Subcutaneous abdominal adipose tissue (tissue), 5 donors: ENCODE measurements around the gene MKLN1.
A peak's percentile ranks its signal among the peaks of the same experiment; 100 is the strongest.

ENCODE experiments used
- H3K27ac ChIP-seq: one replicate; pipeline ENCODE4 v1.7.0; 2013; ENCODE audit warnings: low read depth, mild to moderate bottlenecking, inconsistent platforms, low read length, moderate library complexity
- H3K27me3 ChIP-seq, 5 donors: one replicate each; pipeline ENCODE4 v1.7.0; 2013; ENCODE audit warnings: low read length in 5 of 5, inconsistent platforms in 1 of 5; ENCODE audit not compliant: control insufficient read depth in 5 of 5, insufficient read depth in 4 of 5
- H3K36me3 ChIP-seq, 5 donors: one replicate each; pipeline ENCODE4 v1.7.0; 2013; ENCODE audit warnings: low read length in 5 of 5; ENCODE audit not compliant: control insufficient read depth in 5 of 5, insufficient read depth in 5 of 5
- H3K4me1 ChIP-seq, 5 donors: one replicate each; pipeline ENCODE4 v1.7.0; 2013; ENCODE audit warnings: low read length in 5 of 5, mild to moderate bottlenecking in 3 of 5, moderate library complexity in 1 of 5; ENCODE audit not compliant: control insufficient read depth in 5 of 5, insufficient read depth in 5 of 5
- H3K4me3 ChIP-seq, 5 donors: one replicate each; pipeline ENCODE4 v1.7.0; 2013; ENCODE audit warnings: low read length in 5 of 5, low read depth in 1 of 5
- H3K9ac ChIP-seq, 5 donors: one replicate each; pipeline ENCODE4 v1.7.0; 2013; ENCODE audit warnings: low read length in 5 of 5, mild to moderate bottlenecking in 4 of 5, moderate library complexity in 3 of 5
- H3K9me3 ChIP-seq, 5 donors: one replicate each; pipeline ENCODE4 v1.7.0; 2013; ENCODE audit warnings: low read length in 5 of 5; ENCODE audit not compliant: control insufficient read depth in 5 of 5
- donor health status: healthy.
- donor health status: healthy.
- donor health status: healthy.
- donor health status: healthy.
- donor health status: healthy.

Gene MKLN1

DNA sequence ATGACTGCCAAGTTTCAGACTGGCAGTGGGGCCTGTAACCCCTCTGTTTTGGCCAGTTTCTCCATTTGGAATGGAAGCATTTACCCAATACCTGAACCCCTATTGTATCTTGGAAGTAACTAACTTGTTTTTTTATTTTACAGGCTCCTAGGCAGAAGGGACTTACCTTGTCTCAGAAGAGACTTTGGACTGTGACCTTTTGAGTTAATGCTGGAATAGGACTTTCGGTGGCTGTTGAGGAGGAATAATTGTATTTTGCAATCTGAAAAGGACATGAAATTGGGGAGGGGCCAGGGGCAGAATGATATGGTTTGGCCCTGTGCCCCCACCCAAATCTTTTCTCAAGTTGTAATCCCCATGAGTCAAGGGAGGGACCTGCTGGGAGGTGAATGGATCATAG, 20.0 kb upstream of the MKLN1 start:
- Histone ChIP-seq H3K27ac (no peak overlapping the region), H3K4me3 (no peak overlapping the region), H3K27me3 (no peaks in the 10 kb centered on the region), H3K36me3 (peaks cover 0 to 3% (median 0%) of the 10 kb centered on the region in 5 donors), H3K9me3 (peaks cover 0 to 8% (median 0%) of the 10 kb centered on the region in 5 donors), H3K4me1 (no peaks in the 10 kb centered on the region), H3K9ac (no peak overlapping the region)

DNA sequence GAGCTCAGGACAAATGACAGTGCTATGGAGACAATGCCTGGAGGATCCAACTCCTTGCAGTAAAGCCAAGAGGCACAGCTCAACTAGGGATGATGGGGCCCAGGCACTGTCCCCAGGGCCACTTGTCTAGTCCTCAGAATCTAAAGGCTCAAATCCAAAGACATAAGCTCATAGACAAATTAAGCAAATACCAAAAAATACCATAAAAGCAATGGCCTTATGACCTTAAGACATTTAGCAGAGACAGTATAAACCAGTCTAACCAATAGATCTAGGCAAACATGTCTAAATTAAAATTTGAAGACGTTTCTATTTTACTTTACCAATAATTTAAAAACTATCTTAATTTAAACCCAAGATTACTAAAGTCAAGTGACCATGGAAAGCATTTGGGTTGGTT, 14.8 kb upstream of the MKLN1 start:
- H3K9me3 ChIP-seq = no peaks in the 10 kb centered on the region
- H3K4me1 ChIP-seq = no peaks in the 10 kb centered on the region
- H3K4me3 ChIP-seq = no peak overlapping the region
- H3K36me3 ChIP-seq = peaks cover 0 to 3% (median 0%) of the 10 kb centered on the region in 5 donors
- no peak overlapping the region for H3K9ac ChIP-seq
- no peak overlapping the region for H3K27ac ChIP-seq
- no peaks in the 10 kb centered on the region for H3K27me3 ChIP-seq

DNA sequence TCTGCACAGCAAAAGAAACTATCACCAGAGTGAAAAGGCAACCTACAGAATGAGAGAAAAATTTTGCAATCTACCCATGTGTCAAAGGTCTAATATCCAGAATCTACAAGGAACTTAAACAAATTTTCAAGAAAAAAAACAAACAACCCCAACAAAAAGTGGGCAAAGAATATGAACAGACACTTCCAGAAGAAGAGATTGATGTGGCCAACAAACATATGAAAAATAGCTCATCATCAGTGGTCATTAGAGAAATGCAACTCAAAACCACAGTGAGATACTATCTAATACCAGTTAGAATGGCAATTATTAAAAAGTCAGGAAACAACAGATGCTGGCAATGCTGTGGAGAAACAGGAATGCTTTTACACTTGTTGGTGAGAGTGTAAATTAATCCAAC, 7.1 kb upstream of the MKLN1 start:
- Histone ChIP-seq H3K4me1 (peaks cover 0 to 3% (median 0%) of the 10 kb centered on the region in 5 donors), H3K9me3 (no peaks in the 10 kb centered on the region), H3K4me3 (no peak overlapping the region), H3K27ac (no peak overlapping the region), H3K27me3 (no peaks in the 10 kb centered on the region), H3K9ac (no peak overlapping the region), H3K36me3 (no peaks in the 10 kb centered on the region)

DNA sequence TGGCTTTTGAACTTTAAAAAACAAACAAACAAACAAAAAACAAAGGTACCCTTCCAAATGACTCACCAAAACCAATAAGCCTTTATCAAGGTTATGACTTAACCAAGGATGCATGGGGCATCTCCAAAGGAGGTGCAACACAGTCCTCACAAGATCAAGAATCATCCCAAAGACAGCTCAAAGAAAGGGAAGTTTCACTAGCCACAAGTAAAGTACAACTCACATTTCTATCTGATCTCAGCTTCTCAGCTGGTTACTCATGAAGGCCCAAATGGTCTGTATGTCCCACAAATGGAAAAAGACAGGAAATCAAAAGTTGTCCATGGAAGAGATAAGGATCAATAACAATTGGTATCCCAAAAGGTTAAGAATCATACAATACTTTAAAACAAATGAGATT, 6.0 kb upstream of the MKLN1 start:
- no peak overlapping the region for H3K4me3 ChIP-seq
- no peaks in the 10 kb centered on the region for H3K36me3 ChIP-seq
- H3K9ac ChIP-seq = no peak overlapping the region
- peaks cover 0 to 4% (median under 1%) of the 10 kb centered on the region in 5 donors for H3K4me1 ChIP-seq
- no peaks in the 10 kb centered on the region for H3K9me3 ChIP-seq
- H3K27me3 ChIP-seq = no peaks in the 10 kb centered on the region
- no peak overlapping the region for H3K27ac ChIP-seq

DNA sequence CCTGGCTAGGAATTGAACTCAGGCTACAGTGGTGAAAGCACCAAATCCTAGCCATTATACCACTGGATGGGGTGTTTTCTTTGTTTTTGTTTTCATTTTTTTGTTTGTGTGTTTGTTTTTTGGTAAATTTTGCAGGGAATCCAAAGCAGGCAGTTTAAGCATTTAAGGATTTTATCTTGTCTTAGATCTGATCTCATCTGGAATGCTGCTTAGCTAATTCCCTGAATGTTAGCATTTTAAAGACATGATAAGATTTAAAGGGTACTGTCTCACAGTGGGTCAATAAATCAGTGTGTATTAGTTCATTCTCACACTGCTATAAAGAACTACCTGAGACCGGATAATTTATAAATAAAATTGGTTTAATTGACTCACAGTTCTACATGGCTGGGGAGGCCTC, 5.6 kb upstream of the MKLN1 start:
- no peak overlapping the region for H3K27ac ChIP-seq

DNA sequence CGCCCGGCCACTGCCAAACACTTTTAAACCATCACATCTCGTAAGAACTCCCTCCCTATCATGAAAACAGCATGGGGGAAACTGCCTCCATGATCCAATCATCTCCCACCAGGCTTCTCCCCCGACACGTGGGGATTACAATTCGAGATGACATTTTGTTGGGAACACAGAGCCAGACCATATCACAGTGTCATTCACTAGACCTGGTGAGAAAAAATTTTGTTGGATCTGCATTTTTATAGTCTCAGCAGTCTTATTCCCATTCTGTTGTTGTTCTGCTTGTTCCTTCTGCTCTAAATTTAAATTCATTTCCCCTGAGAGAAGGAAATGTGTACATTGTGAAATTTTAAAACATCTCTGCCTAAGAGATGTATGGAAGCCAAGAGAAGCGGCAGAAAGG, 4.8 kb upstream of the MKLN1 start:
- Histone ChIP-seq H3K27ac (no peak overlapping the region), H3K9me3 (no peaks in the 10 kb centered on the region), H3K4me1 (peaks cover 0 to 10% (median 7%) of the 10 kb centered on the region in 5 donors), H3K4me3 (no peak overlapping the region), H3K9ac (no peak overlapping the region), H3K27me3 (no peaks in the 10 kb centered on the region), H3K36me3 (no peaks in the 10 kb centered on the region)

More for the DNA sequence above, 5.6 kb upstream of the MKLN1 start:
- Histone ChIP-seq H3K9ac (no peak overlapping the region), H3K4me3 (no peak overlapping the region), H3K27me3 (no peaks in the 10 kb centered on the region), H3K36me3 (no peaks in the 10 kb centered on the region), H3K4me1 (peaks cover 0 to 8% (median 5%) of the 10 kb centered on the region in 5 donors), H3K9me3 (no peaks in the 10 kb centered on the region)

DNA sequence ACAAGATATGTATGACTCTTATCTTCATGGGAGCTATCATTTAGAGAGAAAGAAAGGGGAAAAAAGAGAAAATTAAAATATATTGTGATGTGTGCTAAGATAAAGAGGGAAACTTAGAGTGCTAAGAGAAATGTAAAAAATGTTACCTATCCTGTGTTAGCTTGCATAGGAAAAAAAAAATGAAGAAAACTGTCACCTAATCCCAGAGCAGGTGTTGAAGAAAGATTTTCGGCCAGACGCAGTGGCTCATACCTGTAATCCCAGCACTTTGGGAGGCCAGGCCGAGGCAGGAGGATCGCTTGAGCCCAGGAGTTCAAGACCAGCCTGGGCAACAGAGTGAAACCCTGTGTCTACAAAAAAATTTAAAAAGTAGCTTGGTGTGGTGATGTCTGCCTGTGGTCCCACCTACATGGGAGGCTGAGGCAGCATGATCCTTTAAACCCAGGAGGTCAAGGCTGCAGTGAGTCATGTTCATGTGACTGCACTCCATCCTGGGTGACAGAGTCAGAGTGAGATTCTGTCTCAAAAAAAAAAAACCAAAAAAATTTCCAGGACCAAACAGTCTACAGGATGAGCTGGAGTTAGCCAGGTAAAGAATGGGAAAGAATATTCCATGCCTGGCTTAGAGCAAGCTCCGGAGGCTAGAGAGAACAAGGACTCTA, 2.4 kb upstream of the MKLN1 start:
- Histone ChIP-seq H3K27ac (no peak overlapping the region), H3K4me1 (peaks cover 0 to 28% (median 23%) of the 10 kb centered on the region in 5 donors), H3K9me3 (no peaks in the 10 kb centered on the region), H3K27me3 (no peaks in the 10 kb centered on the region), H3K36me3 (no peaks in the 10 kb centered on the region), H3K4me3 (no peak overlapping the region), H3K9ac (no peak overlapping the region)

DNA sequence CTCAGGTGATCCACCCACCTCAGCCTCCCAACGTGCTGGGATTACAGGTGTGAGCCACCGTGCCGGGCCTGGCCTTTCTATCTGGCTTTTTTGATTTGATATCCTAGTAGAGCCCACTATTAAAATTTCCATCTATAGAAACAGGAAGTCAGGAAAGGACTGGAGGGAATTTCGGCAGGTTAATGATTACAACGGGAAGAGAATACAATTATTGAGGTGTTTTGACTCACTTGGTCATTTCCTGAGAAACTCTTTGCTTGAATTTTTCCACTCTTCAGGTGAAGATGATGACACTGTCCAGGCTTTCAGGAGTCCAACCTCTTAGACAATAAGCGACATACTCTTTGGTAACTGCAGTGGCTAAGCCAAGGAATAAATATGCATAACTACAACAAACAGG, 1.1 kb upstream of the MKLN1 start:
- H3K9me3 ChIP-seq = no peaks in the 10 kb centered on the region

DNA sequence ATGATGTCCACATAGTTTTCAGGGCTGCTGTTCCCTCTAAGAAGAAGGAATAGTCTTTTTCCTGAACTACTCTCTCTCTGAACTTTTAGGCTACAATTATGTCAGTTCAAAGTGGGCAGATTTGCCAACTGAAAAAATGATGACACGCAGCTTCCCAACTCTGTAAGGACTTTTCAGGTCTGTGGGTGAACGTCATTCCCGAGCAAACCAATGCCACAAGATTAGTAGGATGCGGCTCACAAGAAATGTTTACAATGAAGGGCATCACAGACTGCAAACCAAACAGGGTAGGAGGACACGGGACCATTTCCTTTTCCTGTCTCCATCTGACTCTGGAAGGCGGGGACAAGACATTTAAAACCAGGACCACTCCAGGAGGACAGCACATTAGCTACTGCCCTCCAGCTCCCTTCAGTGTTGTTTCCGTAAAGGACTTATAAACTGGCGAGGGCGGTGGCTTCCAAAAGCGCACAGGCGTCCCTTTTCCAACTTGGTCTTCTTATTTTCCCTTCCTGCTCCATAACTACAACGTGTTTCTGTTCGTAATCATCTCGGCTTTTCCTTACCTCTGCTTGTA, 539 bp upstream of the MKLN1 start:
- Histone ChIP-seq H3K36me3 (no peaks in the 10 kb centered on the region), H3K27ac (peak overlapping the region; percentile 99), H3K9me3 (no peaks in the 10 kb centered on the region), H3K4me1 (peaks cover 0 to 35% (median 27%) of the 10 kb centered on the region in 5 donors), H3K9ac (peak overlapping the region; percentile 95 to 100 (median 99)), H3K27me3 (no peaks in the 10 kb centered on the region), H3K4me3 (peak overlapping the region; percentile 86 to 98 (median 93))

More for the DNA sequence above, 1.1 kb upstream of the MKLN1 start:
- Histone ChIP-seq H3K27ac (peak overlapping the region; percentile 99), H3K27me3 (no peaks in the 10 kb centered on the region), H3K36me3 (no peaks in the 10 kb centered on the region), H3K4me1 (peaks cover 0 to 35% (median 27%) of the 10 kb centered on the region in 5 donors), H3K9ac (peak overlapping the region in 3 of 5 donors; percentile 99 to 100 (median 99)), H3K4me3 (peak overlapping the region in 4 of 5 donors; percentile 86 to 98 (median 92))

DNA sequence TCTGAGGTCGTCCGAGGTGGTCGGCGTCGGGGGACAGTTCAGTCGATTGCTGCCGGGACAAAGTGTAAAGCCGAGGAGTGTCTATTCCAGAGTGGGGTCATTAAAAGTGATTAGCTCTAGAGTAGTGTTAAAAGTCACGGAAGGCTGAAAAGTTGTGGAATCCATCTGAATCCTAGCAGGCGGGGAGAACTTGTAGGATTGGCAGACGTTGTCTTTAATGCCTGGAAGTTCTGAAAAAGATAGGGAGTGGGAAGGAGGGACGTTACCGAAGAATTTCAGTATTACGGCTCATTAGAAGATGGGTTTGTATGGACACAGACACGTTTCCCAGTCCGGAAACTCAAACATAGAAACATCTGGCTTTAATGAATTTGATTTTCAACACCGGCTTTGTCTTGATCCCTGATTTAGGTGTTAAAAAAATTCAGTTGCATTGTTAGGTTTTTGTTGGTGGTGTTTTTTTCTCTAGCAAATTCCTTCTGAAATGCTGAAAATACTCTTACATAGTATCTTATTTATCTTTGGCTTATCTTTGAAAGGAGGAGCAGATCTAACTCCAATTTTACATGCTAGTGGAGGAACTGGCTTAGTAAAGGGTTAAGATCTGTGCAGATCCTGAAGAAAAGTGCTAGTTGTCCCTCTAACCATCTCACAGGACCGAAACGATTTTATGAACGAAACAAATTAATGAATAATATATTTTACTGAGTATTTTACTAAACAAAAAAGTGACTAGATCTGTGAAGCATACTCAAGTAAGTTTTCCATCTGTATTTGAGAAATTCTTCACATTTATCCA, 900 bp downstream of the MKLN1 start:
- no peaks in the 10 kb centered on the region for H3K9me3 ChIP-seq
- peak overlapping the region; percentile 20 to 100 (median 99) for H3K9ac ChIP-seq
- H3K27me3 ChIP-seq = no peaks in the 10 kb centered on the region
- peaks cover 0 to 38% (median 24%) of the 10 kb centered on the region in 5 donors for H3K4me1 ChIP-seq
- peak overlapping the region; percentile 99 for H3K27ac ChIP-seq
- peaks cover 0 to 3% (median 0%) of the 10 kb centered on the region in 5 donors for H3K36me3 ChIP-seq
- H3K4me3 ChIP-seq = peak overlapping the region; percentile 88 to 98 (median 93)
